HG02610 (cell line): ENCODE measurements around the gene HS1BP3.

Experiments
- ATAC-seq: cut with Tn5 transposase; IDR thresholded peaks from one replicate; pipeline ENCODE4 v1.9.1; 2021; ENCODE audit warnings: mild to moderate bottlenecking, moderate library complexity; ENCODE audit not compliant: unreplicated experiment

The HS1BP3 gene

GRCh38 chr2:20633001-20633400 is 17.9 kb downstream of the HS1BP3 start:
- no peak for ATAC-seq

DNA sequence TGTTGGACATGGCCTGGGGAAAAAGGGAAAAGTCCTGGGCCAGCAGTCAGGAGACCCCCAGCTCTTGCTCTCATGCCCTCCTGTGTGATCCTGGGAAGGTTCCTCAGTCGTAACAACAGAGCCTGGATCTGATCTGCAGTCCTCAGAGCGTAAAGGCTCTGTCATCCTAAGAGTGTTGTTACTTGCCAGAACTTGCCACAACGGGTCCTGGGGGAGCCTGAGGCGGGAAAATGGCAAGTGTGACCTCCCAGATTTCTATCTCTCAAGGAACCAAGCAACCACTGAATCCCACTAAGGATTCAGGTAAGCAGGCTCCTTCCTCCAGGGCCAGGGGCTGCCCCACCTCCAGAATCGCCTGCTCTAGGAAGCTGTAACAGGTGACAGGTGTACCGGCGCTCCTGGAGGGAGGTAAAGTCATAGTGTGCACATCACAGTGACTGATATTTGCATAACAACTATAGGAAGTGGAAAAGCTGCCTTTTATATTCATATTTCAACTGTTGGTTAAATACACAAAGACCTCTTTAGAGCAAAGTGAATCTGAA is 18.4 kb downstream of the HS1BP3 start:
- ATAC-seq = no peak

DNA sequence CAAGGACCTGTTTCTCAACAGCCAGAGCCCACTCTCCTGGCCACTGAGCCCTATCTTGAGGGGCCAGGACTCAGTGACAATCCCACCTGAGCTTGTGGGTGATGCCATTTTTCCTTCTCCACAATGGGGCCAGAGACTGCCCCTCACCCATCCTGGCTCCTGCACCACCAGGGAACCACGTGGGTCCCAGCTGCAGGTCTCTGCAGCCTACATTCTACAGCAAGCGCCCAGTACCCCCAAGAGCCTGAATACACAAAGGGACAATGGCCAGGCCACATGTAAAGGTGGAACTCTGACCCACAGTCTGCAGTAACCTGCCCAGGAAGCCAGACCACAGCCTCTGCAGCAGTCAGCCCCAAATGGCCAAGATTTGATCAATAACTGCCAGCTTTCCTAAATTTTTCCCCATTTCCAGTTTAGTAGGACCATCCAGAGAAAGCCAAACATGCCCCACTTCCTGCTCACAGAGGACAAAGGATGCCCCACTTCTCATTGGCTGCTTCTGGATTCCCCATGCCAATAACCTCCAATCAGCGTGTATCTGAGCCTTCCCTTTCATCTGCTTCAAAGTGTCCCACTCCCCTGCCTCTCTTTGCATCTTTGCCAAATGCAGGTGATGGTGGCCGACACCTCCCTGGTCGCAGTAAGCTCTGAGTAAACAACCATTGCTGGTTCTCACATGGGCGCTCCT is 19.1 kb downstream of the HS1BP3 start:
- ATAC-seq = no peak

DNA sequence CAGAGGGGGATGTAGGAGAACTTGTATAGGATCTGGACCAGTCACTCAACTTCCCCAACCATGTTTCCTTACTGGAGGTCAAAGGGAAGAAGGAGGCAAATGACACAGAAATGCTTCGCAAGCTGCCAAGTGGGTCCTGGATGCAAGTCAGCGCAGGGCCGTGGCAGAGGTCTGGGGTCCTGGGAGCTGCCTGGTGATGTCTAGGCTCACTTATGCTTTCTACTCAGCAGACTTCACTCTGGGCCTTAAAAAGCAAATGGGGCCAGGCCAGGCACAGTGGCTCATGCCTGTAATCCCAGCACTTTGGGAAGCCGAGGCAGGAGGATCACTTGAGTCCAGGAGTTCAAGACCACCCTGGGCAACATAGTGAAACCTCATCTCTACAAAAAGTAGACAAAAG is 19.9 kb downstream of the HS1BP3 start:
- ATAC-seq = no peak

GRCh38 chr2:20629581-20630171 is 21.2 kb downstream of the HS1BP3 start:
- no peak for ATAC-seq

DNA sequence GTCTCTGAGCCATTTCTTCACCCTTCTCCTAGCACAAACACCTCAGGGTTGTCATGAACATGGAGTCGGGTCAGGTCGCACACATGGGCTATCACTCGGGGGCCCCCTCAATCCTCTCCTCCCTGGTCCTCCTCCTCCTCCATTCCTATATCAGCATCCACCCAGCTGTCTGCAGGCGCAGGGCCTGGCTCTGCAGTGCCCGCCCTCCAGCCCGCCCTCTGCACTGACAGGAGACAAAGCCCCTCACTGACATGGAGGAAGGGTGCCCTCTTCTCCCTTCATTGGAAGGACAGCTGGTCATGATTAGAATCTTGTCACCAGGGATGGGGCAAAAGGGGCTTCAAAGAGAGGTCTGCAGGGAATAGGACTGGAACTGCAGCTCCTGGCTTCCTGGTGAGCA is 21.7 kb downstream of the HS1BP3 start:
- ATAC-seq = no peak

- ATAC-seq = no peak
These were observed 23.1 kb downstream of the HS1BP3 start for GRCh38 chr2:20627712-20628380.

GRCh38 chr2:20626698-20627513 is 24.0 kb downstream of the HS1BP3 start:
- ATAC-seq = no peak

GRCh38 chr2:20626392-20626697 is 24.6 kb downstream of the HS1BP3 start:
- ATAC-seq = no peak

- no peak for ATAC-seq
These were observed 25.2 kb downstream of the HS1BP3 start for GRCh38 chr2:20625491-20626391.

- no peak for ATAC-seq
These were observed 25.9 kb downstream of the HS1BP3 start for GRCh38 chr2:20624884-20625485.

- ATAC-seq = no peak
These were observed 26.6 kb downstream of the HS1BP3 start for GRCh38 chr2:20624156-20624883.

DNA sequence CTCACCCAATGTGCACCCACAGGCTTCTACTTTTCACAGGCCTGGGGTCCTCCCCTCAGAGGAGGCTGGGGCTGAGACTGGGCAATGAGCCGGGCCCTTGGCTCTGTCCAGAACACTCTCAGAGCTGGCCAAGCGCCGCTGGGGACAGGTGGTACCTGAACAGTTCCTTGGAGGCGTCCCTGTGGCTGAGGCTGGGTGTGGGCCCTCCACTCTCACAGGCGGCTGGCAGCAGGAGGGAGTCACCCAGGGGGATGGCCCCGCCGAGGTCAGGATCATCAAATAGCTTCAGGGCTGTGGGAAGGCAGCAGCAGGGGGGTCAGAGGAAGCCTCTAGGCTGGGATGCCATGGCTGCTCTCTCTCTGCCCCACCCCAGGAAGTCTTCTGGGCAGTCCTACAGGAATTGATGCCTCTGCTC is 27.1 kb downstream of the HS1BP3 start:
- ATAC-seq = no peak

GRCh38 chr2:20623241-20623640 is 27.7 kb downstream of the HS1BP3 start:
- ATAC-seq = no peak

DNA sequence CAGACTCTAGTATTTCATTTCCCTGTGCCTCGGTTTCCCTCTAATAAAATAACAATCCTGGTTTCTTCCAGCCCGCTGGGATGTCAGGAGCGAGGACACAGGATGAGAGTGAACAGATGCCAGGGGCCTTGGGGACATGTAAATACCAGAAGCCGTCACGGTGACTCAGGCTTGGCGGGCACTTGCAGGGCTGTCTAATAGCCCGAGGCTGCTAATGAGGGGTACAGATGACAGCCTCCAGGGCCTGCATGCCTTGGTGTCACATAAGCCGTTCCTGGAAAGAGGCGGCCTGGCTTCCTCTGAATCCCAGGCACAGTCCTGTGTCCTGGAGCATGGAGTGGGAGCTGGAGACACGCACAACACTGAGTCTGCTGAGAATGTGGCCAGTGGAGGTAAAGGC is 28.2 kb downstream of the HS1BP3 start:
- no peak for ATAC-seq

GRCh38 chr2:20622296-20622686 is 28.6 kb downstream of the HS1BP3 start:
- no peak for ATAC-seq

GRCh38 chr2:20621366-20622295 is 29.3 kb downstream of the HS1BP3 start:
- ATAC-seq = no peak

- ATAC-seq = no peak
These were observed 30.1 kb downstream of the HS1BP3 start for GRCh38 chr2:20620696-20621365.
